ENCODE measurements around the gene VSIR.

VSIR gene

GRCh38 chr10:71757399-71757922 is 15.9 kb downstream of the VSIR start:
- Histone ChIP-seq H3K4me3 (ENCODE audit: low read length, poor library complexity, severe bottlenecking) (no peak overlapping the region), H3F3A (ENCODE audit: low read depth) (no peaks in the 10 kb centered on the region), H3K9me2 (replicated peaks; ENCODE audit: low read depth, low read length) (no peaks in the 10 kb centered on the region), H3K4me2 (ENCODE audit: low read depth, low read length, poor library complexity, severe bottlenecking) (no peak overlapping the region), H3K9ac (ENCODE audit: low read depth, low read length, poor library complexity, severe bottlenecking) (no peak overlapping the region), H4K20me1 (ENCODE audit: insufficient read depth, low read length, poor library complexity, severe bottlenecking) (no peaks in the 10 kb centered on the region), H2AFZ (ENCODE audit: low read length) (no peak overlapping the region), H3K79me2 (ENCODE audit: insufficient read depth, low read length) (no peaks in the 10 kb centered on the region), H3K9me3 (ENCODE audit: insufficient read depth, low read depth, low read length) (no peaks in the 10 kb centered on the region), H3K27me3 (ENCODE audit: insufficient read depth, low read length, poor library complexity, severe bottlenecking) (no peaks in the 10 kb centered on the region), H3K36me3 (ENCODE audit: insufficient read depth, low read length) (no peaks in the 10 kb centered on the region), H3K4me1 (ENCODE audit: insufficient read depth, low read length, poor library complexity, severe bottlenecking) (peaks cover 47% of the 10 kb centered on the region)
- no peak for TF ChIP-seq EZH2phosphoT487 (IDR thresholded peaks at IDR 0.05; ENCODE audit: borderline replicate concordance)

GRCh38 chr10:71756311-71757191 is 16.8 kb downstream of the VSIR start:
- Histone ChIP-seq H3K27me3 (ENCODE audit: insufficient read depth, low read length, poor library complexity, severe bottlenecking) (no peaks in the 10 kb centered on the region), H3K4me2 (ENCODE audit: low read depth, low read length, poor library complexity, severe bottlenecking) (no peak overlapping the region)

GRCh38 chr10:71755179-71755879 is 18.0 kb downstream of the VSIR start:
- H3K36me3 ChIP-seq (ENCODE audit: insufficient read depth, low read length): no peaks in the 10 kb centered on the region
- H3K27me3 ChIP-seq (ENCODE audit: insufficient read depth, low read length, poor library complexity, severe bottlenecking): no peaks in the 10 kb centered on the region
- no peak overlapping the region for H3K4me3 ChIP-seq (ENCODE audit: low read length, poor library complexity, severe bottlenecking)
- H3K9me3 ChIP-seq (ENCODE audit: insufficient read depth, low read depth, low read length): no peaks in the 10 kb centered on the region
- peaks cover 64% of the 10 kb centered on the region for H3K4me1 ChIP-seq (ENCODE audit: insufficient read depth, low read length, poor library complexity, severe bottlenecking)
- H3K9ac ChIP-seq (ENCODE audit: low read depth, low read length, poor library complexity, severe bottlenecking): no peak overlapping the region
- H4K20me1 ChIP-seq (ENCODE audit: insufficient read depth, low read length, poor library complexity, severe bottlenecking): no peaks in the 10 kb centered on the region
- no peak overlapping the region for H2AFZ ChIP-seq (ENCODE audit: low read length)
- no peaks in the 10 kb centered on the region for H3K79me2 ChIP-seq (ENCODE audit: insufficient read depth, low read length)
- H3K4me2 ChIP-seq (ENCODE audit: low read depth, low read length, poor library complexity, severe bottlenecking): no peak overlapping the region
- H3F3A ChIP-seq (ENCODE audit: low read depth): no peaks in the 10 kb centered on the region
- TF ChIP-seq CTCF (conservative IDR thresholded peaks at IDR 0.05; ENCODE audit: low read length): no peak
- TF ChIP-seq EZH2phosphoT487 (IDR thresholded peaks at IDR 0.05; ENCODE audit: borderline replicate concordance): no peak
- no peaks in the 10 kb centered on the region for H3K9me2 ChIP-seq (replicated peaks; ENCODE audit: low read depth, low read length)

More at GRCh38 chr10:71756311-71757191, 16.8 kb downstream of the VSIR start:
- Histone ChIP-seq H3F3A (ENCODE audit: low read depth) (no peaks in the 10 kb centered on the region), H4K20me1 (ENCODE audit: insufficient read depth, low read length, poor library complexity, severe bottlenecking) (no peaks in the 10 kb centered on the region), H3K9me3 (ENCODE audit: insufficient read depth, low read depth, low read length) (no peaks in the 10 kb centered on the region), H2AFZ (ENCODE audit: low read length) (no peak overlapping the region), H3K4me3 (ENCODE audit: low read length, poor library complexity, severe bottlenecking) (no peak overlapping the region), H3K4me1 (ENCODE audit: insufficient read depth, low read length, poor library complexity, severe bottlenecking) (peaks cover 56% of the 10 kb centered on the region), H3K9me2 (replicated peaks; ENCODE audit: low read depth, low read length) (no peaks in the 10 kb centered on the region), H3K9ac (ENCODE audit: low read depth, low read length, poor library complexity, severe bottlenecking) (no peak overlapping the region), H3K36me3 (ENCODE audit: insufficient read depth, low read length) (no peaks in the 10 kb centered on the region), H3K79me2 (ENCODE audit: insufficient read depth, low read length) (no peaks in the 10 kb centered on the region)
- no peak for TF ChIP-seq EZH2phosphoT487 (IDR thresholded peaks at IDR 0.05; ENCODE audit: borderline replicate concordance)
- TF ChIP-seq CTCF (conservative IDR thresholded peaks at IDR 0.05; ENCODE audit: low read length): no peak
